Transverse colon (tissue), 4 donors: Measurements from ENCODE around the gene SLC22A23. TPM values are rescaled to one million over a fixed set of nuclear protein-coding genes. Genes with fewer than 3 reads are reported as not detected.

Experiments used
- DNase-seq: peaks from one replicate; pipeline ENCODE4 v3.0.0-alpha.2; 2019
- H3K27ac ChIP-seq, 4 donors: fragments of 200-600 bp; sonication (generic); 2 replicates each; pipeline ENCODE4 v1.5.1; 2016 to 2018; ENCODE audit warnings: inconsistent platforms in 4 of 4
- H3K27me3 ChIP-seq: fragments of 200-600 bp; sonication (generic); 2 replicates; pipeline ENCODE4 v1.5.1; 2017; ENCODE audit warnings: inconsistent platforms
- H3K36me3 ChIP-seq, 4 donors: fragments of 200-600 bp; sonication (generic); 2 replicates each; pipeline ENCODE4 v1.5.1; 2017 to 2019; ENCODE audit warnings: inconsistent platforms in 4 of 4
- H3K4me1 ChIP-seq, 4 donors: fragments of 200-600 bp; sonication (generic); 2 replicates each; pipeline ENCODE4 v1.5.1; 2017 to 2020; ENCODE audit warnings: inconsistent platforms in 4 of 4
- H3K4me3 ChIP-seq, 4 donors: fragments of 200-600 bp; sonication (generic); 1 replicate in 1 of 4; 2 replicates in 3 of 4; pipeline versions ENCODE4 v1.5.1 to v1.6.1; 2017 to 2019; ENCODE audit warnings: inconsistent platforms in 4 of 4
- H3K9me3 ChIP-seq, 2 donors: fragments of 200-600 bp; sonication (generic); 2 replicates each; pipeline ENCODE4 v1.5.1; 2017 to 2019; ENCODE audit warnings: inconsistent platforms in 2 of 2
- EP300 ChIP-seq: sonication (generic); formaldehyde crosslinking; IDR thresholded peaks from one replicate; pipeline ENCODE4 v1.6.1; 2017; ENCODE audit warnings: antibody characterized with exemption, low read depth
- POLR2A ChIP-seq: fragments of 450-650 bp; IDR thresholded peaks from one replicate; pipeline ENCODE4 v1.6.1; 2016; ENCODE audit warnings: antibody characterized with exemption, mild to moderate bottlenecking, moderate library complexity
- POLR2AphosphoS5 ChIP-seq, 3 donors: sonication (generic); formaldehyde crosslinking; IDR thresholded peaks; one replicate each; pipeline ENCODE4 v1.6.1; 2016; ENCODE audit warnings: antibody characterized with exemption in 3 of 3
- WGBS, 2 donors: methylation state at CpG; one replicate each; pipeline ENCODE4 v1.1.5; 2018; ENCODE audit warnings: low coverage in 1 of 2; 5-methylcytosine and 5-hydroxymethylcytosine counted together
- in situ Hi-C, 4 donors: fragments of 200-750 bp; cut with MboI; loops; one replicate each; pipeline versions ENCODE4 v1.15.0 to v1.15.1; 2017; ENCODE audit warnings: low sequenced_read_pairs in 3 of 4, low pct_ligation_motif_present in 1 of 4, low pct_unique_long_range_greater_than_20kb in 1 of 4
- intact Hi-C: fragments of 100-400 bp; cut with DNase I; formaldehyde crosslinking; loops from one replicate; pipeline ENCODE4 v1.15.1; 2023; ENCODE audit warnings: low total_unique reads
- total RNA-seq, 4 donors: library from RNA; depleted of rRNA; stranded (reverse); fragments of >200 nt; gene quantifications; one replicate each; pipeline ENCODE4 v1.1.0, GENCODE V29; 2016
- TF ChIP-seq, protein P1 (sequence below), 5 experiments: fragments of 200-600 bp in 3 of 5; fragments of 450-650 bp in 2 of 5; sonication (generic) in 3 of 5; IDR thresholded peaks; 1 replicate in 2 of 5; 2 replicates in 3 of 5; pipeline ENCODE4 v1.5.1; 2016 to 2017; ENCODE audit warnings: antibody characterized with exemption in 5 of 5, inconsistent platforms in 3 of 5, mild to moderate bottlenecking in 2 of 5, moderate library complexity in 1 of 5

SLC22A23 gene
- total RNA-seq, 4 donors from 2014 or later, result 96.1 to 161 (median 117) TPM

DNA sequence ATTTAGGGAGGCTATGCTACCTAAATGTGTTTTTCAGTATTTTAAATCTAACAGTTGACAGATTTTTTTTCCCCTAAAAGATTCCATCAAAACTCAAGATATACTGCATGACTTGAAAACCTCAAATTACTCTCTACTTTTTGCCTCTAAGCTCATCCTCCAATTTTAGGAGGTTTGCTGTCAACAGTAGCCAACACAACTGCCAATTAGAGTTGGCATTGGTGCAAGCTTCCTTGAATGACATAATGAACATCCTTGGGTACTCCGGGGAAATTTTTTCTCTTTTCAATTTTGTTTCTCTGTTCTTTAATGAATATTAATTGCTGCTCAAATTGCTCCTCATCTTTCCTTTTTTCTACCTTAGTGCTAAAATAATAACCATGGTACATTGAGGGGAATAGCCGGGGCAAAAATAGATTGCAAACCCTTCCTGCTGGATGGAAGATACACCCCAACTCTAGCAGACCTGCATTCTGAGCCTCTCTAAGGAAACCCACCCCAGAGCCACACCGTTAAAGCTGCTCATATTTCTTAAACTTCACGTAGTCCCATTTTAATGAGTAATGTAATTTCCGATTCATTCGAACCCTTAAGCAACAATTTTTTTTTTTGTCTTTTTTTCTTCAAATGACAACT lies 34.3 kb downstream of the SLC22A23 start:
- no peak overlapping the region for H3K4me3 ChIP-seq
- intact Hi-C loops, result no loop called here
- WGBS, 2 donors, result 87 to 88% methylated on average over 6 of the region's 6 CpGs
- H3K27ac ChIP-seq, result no peak overlapping the region
- TF ChIP-seq POLR2A (no peak), POLR2AphosphoS5 (IDR thresholded peaks at IDR 0.05) (no peak), EP300 (no peak)
- TF ChIP-seq, protein P1, sequence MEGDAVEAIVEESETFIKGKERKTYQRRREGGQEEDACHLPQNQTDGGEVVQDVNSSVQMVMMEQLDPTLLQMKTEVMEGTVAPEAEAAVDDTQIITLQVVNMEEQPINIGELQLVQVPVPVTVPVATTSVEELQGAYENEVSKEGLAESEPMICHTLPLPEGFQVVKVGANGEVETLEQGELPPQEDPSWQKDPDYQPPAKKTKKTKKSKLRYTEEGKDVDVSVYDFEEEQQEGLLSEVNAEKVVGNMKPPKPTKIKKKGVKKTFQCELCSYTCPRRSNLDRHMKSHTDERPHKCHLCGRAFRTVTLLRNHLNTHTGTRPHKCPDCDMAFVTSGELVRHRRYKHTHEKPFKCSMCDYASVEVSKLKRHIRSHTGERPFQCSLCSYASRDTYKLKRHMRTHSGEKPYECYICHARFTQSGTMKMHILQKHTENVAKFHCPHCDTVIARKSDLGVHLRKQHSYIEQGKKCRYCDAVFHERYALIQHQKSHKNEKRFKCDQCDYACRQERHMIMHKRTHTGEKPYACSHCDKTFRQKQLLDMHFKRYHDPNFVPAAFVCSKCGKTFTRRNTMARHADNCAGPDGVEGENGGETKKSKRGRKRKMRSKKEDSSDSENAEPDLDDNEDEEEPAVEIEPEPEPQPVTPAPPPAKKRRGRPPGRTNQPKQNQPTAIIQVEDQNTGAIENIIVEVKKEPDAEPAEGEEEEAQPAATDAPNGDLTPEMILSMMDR (IDR thresholded peaks at IDR 0.05), result no peak
- H3K4me1 ChIP-seq, result peaks cover 0 to 30% (median 5%) of the 10 kb centered on the region in 4 donors
- no peaks in the 10 kb centered on the region for H3K36me3 ChIP-seq
- H3K27me3 ChIP-seq, result no peaks in the 10 kb centered on the region
- no peak for DNase-seq
- H3K9me3 ChIP-seq, result no peaks in the 10 kb centered on the region
- in situ Hi-C loops, result no loop called here

DNA sequence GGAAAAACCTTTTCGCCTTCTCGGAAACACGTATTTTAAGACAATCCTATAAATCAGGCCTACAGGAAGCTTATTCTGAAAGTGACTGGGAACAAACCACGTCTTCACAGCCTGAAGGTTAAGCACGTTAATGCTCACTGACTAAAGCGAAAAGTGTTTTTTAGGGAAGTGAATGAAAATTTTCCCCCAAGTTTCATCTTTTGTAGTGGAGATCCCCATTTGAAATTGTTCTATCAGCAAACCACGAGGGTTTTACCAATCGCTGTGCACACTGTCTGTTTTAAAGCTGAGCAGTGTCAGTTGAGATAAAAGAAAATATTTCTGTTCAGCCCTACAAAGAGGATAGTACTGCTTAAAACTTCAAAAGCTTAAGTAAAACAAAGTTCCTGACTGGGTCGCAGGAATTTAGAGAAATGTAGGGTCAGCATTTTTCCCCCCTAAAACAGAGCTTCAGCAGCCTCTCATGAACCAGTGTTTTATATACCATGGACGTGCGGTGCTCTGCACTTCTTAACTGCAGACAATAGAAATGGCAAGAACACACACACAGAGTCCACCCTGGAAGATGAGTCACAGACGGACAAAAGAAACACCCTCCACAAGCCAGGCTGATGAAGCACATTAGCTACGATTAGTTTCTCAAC lies 34.9 kb downstream of the SLC22A23 start:
- in situ Hi-C loops (no loop called here), intact Hi-C loops (no loop called here)
- H3K27me3 ChIP-seq, result no peaks in the 10 kb centered on the region
- no peak overlapping the region for H3K4me3 ChIP-seq
- no peaks in the 10 kb centered on the region for H3K36me3 ChIP-seq
- H3K4me1 ChIP-seq, result peaks cover 0 to 24% (median 2%) of the 10 kb centered on the region in 4 donors
- no peak for DNase-seq
- H3K27ac ChIP-seq, result no peak overlapping the region
- WGBS, 2 donors, result 61 to 73% methylated on average over 13 of the region's 13 CpGs
- no peak for TF ChIP-seq POLR2A
- no peaks in the 10 kb centered on the region for H3K9me3 ChIP-seq

DNA sequence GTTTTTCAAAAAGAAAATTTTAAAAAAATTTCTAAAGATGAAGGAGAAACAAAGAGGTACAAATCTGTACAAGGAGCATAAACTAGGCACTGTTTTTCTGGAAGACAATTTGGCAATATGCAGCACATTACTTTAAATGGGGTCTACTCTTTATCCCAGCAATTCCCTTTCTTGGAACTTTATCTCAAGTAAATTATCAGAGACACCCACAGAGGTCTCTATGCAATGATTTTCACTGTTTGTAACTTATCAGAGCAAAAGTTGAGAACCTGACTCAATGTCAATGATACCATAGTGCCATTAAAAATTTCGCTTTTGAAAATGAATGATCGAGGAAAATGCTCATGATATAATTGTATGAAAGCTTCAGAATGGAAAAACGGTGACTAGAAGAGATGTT lies 35.7 kb downstream of the SLC22A23 start:
- Histone ChIP-seq H3K9me3 (no peaks in the 10 kb centered on the region), H3K36me3 (no peaks in the 10 kb centered on the region), H3K27me3 (no peaks in the 10 kb centered on the region), H3K4me1 (peaks cover 0 to 23% (median 2%) of the 10 kb centered on the region in 4 donors), H3K4me3 (no peak overlapping the region), H3K27ac (no peak overlapping the region)
- no peak for DNase-seq
- WGBS, 2 donors, result 88 to 91% methylated on average over 3 of the region's 3 CpGs
- in situ Hi-C loops, result no loop called here
- intact Hi-C loops, result no loop called here
- TF ChIP-seq POLR2AphosphoS5 (IDR thresholded peaks at IDR 0.05) (no peak), EP300 (no peak), POLR2A (no peak)
- TF ChIP-seq, protein P1 (IDR thresholded peaks at IDR 0.05), result no peak

DNA sequence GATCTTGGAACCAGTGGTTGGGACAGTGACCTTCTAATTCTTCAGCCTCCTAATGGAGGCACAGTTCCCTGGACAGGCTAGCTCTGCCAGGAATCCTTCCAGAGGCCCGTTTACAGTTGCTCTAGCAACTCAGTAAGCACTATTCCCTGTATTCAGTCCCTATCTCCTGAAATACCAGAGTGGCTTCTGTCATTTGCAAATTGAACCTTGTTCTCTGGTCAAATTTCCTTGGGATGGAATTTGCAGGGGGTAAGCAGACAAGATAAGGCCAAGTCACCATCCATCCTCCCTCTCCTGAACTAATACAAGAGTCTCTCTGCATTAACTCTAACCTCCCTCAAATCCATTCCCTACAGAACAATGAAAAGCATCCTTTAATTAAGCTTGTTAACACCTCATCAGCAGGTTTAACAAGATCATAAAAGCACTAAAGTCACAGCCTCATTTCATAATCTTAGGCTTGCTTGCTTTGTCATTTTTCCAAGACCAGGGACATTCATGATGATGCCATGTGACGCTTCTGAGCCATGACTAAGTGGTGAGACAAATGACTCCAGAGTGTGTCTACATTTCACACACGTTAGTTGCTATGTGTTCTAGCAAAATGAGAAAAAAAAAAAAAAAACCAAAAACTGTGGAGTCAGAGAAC lies 37.1 kb downstream of the SLC22A23 start:
- no peaks in the 10 kb centered on the region for H3K36me3 ChIP-seq
- no peaks in the 10 kb centered on the region for H3K27me3 ChIP-seq
- in situ Hi-C loops (no loop called here), intact Hi-C loops (no loop called here)
- H3K4me3 ChIP-seq, result no peak overlapping the region
- TF ChIP-seq POLR2AphosphoS5 (IDR thresholded peaks at IDR 0.05) (no peak), EP300 (no peak), POLR2A (no peak)
- TF ChIP-seq, protein P1 (IDR thresholded peaks at IDR 0.05), result no peak
- no peaks in the 10 kb centered on the region for H3K9me3 ChIP-seq
- peak overlapping the region in 2 of 4 donors; percentile 36 to 37 for H3K27ac ChIP-seq
- no peak for DNase-seq
- peaks cover 0 to 23% (median 2%) of the 10 kb centered on the region in 4 donors for H3K4me1 ChIP-seq
- WGBS, 2 donors, result 43 to 47% methylated on average over 2 to 3 of the region's 3 CpGs
